GM19043 (cell line): ENCODE results near the gene RNF5.
"Not testable (repeated sequence)": the region's sequence is repeated elsewhere in the genome, so short reads cannot be mapped to it uniquely, and the experiment has no call there.

ENCODE experiments used
- ATAC-seq: cut with Tn5 transposase; IDR thresholded peaks from one replicate; pipeline ENCODE4 v1.9.1; 2021; ENCODE audit warnings: low read depth; ENCODE audit not compliant: unreplicated experiment

The RNF5 gene, protein sequence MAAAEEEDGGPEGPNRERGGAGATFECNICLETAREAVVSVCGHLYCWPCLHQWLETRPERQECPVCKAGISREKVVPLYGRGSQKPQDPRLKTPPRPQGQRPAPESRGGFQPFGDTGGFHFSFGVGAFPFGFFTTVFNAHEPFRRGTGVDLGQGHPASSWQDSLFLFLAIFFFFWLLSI

DNA sequence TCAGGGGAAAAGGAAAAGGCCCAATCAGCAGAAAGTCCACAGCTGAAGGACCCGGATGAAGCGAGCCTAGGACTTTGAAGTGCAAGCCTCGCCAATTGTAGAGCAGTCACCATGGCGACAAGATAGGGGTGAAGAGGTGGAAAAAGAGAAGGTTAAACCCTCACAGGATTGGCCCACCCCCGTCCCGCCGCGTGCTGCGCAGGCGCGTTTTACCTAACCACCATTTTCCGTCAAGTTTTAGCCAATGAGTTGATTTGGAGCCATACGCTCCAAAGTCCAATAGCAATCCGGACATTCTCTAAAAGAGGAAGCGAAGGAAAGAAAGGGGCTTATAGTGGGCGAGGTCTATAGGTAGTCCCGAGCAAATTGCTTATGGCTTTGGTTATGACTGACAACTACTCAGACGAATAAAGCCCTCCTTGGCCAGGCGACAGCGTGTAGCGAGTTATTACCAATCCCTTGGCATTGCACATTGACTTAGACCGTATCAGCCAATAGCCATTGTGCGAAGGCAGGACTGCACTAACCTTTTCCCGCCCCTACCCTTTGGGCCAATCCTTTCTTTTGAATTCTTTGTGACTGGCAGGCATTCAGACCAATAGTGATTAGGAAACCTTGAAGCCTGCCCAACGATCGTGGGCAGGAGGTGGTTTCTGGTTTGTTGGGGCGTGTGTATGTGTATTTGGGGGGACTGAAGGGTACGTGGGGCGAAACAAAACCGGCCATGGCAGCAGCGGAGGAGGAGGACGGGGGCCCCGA lies at the start of gene RNF5:
Gene RNF5 (plus strand): TSS at position 618 of the 759 bp plus-strand sequence. CDS start 107 bp downstream, at position 725.
- peak; percentile 72 for ATAC-seq

DNA sequence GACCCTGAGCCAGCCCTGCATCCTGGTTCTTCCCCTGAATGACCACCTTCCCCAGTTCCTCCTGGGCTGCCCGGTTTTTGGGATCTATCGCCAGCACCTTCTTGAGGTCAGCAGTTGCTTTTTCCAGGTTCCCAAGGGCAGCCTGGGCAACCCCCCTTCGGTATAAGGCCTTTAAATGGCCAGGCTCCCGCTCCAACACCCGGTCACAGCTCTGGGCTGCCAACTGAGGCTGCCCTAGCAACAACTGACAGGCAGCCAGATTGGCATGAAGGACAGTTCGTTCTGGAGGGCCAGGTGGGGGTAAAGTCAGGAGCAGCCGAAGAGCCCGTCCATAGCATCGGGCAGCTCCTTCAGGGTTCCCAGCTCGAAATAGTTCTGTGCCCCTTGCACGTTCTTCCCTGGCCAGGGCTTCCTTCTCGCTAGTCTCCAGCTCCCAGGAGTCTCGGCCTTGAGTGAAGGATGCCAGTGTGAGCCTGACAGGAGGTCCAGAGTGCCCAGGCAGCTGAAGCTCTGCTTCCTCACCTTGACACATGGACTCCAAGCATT lies 49.4 kb upstream of the RNF5 start:
- ATAC-seq, result no peak

DNA sequence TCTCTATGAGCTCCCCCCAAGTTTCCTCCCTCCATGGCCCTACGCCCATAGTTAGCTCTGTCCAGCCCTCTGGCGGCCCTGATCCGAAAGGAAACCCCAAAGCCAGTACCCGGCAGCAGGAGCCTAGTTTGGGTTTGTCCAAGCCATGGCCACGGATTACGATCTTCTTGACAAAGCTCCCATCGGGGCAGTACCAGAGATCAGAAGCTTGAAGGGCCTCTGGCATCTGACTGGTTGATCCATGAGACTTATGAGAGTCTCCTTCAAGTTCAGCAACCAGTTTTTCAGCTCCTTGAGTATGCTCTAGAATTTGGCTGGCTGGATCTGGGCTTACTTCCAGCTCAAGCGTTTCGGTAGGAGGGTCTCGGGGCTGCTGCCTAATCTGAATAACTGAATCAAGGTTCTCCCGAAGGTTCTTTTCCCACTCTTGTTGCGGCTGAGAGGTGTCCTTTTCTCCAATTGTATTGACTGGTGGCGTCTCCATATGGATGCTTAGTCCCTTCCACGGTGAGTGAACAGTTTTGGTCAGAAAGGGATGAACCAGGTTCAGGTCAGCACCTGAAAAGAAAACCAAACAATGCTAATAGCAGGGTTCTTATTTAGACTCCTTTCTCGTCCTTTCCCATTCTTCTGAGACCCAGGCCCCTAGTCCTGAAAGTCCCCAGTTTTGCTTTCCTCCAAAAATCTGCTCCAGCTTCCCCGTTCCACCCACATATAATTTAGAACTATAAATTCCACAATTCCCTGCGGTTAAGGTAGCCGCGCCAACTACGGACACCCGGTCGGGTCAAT lies 48.7 kb upstream of the RNF5 start:
- ATAC-seq, result no peak

DNA sequence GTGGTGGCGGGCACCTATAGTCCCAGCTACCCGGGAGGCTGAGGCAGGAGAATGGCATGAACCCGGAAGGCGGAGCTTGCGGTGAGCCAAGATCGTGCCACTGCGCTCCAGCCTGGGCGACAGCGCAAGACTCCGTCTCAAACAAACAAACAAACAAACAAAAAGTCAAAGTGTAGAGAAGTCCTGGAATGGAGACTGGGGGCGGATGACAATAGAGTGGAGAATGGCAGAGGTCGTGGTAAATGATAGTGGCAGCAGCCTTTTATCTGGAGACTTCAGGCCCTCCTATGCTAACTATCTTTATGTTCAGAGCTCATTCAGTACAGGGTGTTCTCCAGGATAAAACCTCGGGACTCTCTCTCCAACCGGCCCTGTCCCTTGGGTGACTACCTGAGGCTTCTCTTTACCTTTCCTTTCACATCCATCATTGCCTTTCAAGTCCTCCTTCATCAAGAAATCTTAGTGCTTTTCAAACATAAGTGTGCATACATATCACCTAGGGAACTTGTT lies 46.7 kb upstream of the RNF5 start:
- no peak for ATAC-seq

DNA sequence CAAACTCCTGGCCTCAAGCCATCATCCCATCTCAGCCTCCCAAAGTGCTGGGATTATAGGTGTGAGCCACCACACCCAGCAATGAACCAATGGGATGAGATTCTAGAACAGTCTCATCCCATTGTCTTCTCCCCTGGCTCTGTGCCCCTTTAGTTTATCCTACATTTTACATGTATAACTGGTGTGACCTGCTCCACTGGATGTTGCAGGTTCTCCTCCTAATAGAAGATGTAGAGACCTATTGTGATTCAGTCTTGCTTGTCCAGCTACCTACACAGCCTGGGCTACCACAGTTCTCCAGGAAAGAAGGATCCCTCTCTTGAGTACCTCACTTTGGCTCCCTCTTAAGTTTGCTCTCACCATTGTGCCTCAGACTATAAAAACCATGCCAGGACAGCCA lies 46.1 kb upstream of the RNF5 start:
- no peak for ATAC-seq

DNA sequence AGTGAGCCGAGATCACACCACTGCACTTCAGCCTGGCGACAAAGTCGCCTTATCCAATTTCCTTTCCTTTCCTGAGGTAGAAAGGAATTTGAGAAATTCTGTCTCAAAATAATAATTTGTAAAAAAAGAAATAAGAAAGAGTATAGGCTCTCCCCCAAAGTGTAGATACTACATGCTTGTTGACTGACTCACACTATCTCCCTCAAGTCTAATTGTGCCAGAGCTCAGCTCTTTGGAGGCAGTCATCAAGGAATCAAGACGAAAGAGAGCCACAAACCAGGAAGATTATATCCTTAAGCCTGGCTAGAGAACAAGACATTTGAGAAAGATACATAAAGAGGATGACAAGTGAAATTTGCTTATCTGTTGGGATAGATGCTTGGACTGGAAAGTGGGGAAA lies 44.4 kb upstream of the RNF5 start:
- ATAC-seq, result no peak

DNA sequence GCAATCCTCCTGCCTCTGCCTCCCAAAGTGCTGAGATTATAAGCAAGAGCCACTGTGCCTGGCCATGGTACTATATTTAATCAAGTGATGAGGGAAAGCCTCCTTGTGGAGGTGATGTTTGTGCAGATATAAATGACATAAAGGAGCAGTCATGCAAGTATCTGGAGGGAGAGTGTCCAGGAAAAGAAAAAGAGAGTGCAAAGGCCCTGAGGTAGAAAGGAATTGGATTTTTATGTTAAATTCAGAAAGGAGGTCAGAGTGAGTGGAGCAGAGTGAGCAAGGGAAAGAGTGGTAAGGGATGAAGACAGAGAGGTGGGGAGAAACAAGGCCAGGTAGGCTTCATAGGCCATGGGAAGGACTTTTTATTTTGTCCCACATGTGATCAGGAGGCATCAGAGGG lies 40.8 kb upstream of the RNF5 start:
- no peak for ATAC-seq

DNA sequence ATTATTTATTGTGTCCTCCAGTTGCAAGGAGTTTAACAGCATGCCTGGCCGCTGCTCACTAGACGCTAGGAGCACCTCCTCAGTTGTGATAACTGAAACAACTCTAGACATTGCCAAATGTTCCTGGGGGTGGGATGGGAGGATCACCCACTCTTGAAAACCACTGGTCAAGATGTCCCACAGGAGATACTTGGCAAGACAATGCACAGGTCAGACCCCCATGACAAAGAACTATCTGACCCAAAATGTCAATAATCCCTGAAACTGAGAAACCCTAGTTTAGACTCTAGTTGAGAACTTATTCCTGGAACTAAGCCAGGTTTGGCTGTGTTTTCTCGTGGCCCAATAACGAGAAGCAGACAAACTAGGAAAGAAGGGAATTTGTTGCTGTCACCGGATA lies 38.6 kb upstream of the RNF5 start:
- ATAC-seq, result no peak

DNA sequence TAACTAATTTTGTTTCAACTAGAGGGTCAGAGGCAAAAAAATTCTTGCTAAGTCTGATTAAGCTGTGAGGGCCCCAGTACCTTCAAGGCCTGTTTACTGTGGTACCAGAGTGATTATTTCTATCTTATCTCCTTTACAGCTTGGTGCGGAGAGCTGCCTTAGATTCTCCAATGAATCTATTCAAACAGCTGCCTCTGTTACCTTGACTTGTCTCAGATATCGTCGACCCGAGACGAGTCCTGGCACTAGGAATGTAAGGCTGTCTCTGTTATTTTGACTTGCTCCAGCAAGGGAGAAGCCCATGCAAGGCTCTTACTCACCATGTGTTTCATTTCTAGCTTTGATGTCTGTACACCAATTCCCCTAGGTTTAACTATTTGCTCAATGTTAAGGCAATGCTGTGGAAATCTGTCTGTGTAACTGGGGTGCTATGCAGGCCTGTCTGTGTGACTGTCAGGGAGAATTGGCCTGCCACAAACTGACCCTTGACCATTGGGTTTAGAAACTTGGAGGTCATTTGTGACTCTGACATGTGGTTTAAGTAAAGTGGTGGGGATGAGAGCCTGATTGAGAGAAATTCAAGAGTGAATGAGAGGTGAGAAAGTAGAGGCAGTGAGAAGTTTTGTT lies 37.7 kb upstream of the RNF5 start:
- no peak for ATAC-seq

DNA sequence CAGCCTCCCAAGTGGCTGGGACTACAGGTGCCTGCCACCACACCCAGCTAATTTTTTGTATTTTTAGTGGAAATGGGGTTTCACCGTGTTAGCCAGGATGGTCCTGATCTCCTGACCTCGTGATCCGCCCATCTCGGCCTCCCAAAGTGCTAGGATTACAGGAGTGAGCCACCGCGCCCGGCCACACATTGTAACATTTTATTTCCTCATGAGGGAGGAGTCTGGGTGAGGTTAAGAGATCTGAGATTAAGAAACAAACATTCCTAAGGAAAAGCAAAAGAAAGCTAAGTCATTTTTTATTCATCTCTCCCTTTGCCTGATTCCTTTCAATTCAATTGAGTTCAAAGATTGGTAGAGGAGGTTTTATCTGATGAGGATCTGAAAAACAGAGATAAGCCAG lies 34.0 kb upstream of the RNF5 start:
- ATAC-seq, result not testable (repeated sequence)

DNA sequence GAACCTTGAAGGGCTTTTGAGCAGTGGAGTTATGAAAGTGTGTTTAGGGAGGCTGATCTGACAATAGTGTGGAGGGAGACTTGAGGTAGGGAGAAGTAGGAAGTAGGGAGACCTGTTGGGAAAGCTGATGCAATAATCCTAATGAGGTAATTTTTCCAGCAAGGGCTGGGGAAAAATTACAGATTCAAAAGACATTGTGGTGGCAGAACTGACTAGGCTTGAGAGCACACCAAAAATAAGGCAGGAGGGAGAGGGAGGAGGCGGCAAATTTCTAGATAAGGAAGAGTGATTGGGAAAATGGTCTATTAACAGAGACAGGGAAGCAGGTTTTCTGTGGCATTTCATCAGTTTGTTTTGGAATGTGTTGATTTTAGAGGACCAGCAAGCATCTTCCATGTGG lies 31.9 kb upstream of the RNF5 start:
- ATAC-seq, result no peak

DNA sequence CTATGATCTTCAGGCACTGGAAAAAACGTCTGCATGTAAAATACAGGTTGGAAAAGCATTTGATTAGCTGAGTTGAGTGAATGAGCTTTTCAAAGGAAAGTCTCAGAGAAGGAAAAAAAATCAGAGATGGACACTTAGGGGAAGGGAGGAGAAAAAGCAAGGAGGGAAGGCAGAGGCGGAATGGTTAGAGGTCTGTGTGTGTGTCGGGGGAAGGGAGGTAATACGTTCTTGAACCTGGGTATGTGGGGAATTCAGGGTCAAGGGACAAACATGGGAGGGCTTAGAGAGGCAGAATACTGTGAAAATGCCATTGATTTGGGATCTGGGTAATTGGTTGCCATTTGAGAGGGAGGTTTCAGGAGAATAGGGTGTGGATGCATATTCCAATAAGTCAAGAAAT lies 31.5 kb upstream of the RNF5 start:
- ATAC-seq, result no peak

DNA sequence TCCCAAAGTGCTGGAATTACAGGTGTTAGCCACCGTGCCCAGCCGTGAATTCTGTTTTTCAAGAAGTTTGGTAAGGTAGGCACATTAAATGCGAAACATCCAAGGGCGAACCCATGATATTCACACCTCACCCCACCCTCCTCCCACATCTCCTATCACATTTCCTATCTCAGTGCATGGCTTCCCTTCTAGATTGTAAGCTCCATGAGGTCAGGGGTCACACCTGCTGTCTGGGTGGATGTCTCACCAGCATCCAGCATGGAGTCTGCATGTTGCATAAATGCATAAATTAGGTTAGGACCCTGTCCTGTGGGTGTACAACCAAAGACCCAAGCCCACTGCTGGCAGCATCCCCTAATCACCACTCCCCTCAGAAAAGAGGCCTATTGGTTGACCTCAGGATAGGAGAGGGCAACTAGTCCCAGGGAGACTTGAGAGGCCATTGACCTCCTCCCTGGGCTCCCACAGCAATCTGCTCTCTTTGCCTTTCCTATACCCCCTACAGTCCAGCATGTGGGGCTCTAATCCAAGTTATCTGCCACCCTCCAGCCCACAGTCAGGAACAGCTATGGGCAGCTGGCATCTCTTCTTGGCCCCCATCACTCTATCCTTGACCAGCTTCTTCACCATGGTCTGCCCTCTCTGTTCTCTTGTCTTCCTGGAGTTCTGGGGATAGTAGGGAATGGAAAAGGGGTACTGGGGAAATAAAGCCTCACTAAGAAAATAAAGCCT lies 30.6 kb upstream of the RNF5 start:
- no peak for ATAC-seq

DNA sequence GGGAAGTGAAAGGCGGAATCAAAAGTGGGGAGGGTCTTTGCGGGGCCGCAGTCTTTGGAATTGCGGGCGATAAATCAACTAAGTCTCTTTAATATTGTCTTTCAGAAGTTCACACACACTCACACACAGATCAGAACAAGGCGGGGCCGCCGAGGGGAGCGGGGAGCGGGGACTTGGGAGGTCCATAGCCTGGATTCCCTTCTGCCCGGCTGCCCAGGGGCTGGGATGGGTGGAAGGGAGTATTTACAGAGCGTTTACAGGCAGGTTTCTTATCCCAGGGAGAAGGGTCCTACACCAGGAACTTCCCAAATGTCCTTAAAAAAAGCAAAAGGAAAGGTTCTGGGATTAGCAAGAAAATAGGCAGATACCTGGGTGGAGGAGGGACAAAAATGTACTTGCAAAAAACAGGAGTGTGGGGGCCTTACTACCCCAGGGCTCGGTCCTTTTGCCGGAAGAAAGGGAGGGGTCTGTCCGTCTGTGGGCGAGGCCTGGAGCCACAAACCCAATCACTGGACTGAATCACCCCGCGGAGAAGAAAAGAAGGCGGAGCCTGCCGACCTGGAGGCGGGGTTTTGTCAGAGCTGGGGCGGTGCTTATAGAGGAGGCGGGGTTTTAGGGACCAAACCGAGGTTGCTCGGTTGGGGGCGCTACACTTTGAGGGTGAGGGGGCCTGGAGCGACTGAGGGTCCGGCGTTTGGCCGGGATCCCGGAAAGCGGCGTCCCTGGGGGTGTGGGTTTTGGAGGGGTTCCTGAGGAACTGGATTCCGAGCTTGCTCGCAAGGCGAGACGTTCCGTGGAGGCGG lies 29.7 kb upstream of the RNF5 start:
- ATAC-seq, result no peak

DNA sequence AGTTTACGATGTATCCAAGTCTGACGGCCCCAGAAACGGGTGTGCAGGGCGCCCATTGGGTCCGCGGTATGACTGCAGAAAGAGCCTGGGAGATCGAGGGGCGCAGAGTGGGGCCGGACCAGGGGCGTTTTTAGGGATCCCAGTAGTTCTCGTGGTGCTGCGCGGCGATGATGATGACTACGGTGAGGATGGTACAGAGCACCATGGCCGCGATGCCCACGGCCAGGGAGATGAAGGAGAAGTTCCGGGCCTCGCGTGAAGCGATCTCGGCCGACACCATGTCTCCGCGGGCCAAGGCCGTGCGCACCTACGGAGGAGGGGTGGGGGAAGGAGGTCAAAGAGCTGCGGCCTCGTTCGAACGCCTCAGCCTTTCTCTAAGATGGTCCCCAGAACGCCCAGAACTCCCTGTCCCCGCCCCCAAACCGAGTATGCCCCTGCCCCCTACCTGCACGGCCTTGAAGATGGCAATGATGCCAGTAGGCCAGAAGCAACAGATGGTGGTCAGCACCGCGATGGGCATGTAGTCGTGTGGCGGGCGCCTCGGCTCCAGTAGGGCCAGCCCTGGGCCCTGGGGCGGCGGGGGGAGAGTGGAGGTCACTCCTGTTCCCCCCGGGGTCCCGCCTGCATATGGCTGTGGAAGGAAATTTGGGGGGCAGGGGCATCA lies 29.0 kb upstream of the RNF5 start:
- ATAC-seq, result no peak

DNA sequence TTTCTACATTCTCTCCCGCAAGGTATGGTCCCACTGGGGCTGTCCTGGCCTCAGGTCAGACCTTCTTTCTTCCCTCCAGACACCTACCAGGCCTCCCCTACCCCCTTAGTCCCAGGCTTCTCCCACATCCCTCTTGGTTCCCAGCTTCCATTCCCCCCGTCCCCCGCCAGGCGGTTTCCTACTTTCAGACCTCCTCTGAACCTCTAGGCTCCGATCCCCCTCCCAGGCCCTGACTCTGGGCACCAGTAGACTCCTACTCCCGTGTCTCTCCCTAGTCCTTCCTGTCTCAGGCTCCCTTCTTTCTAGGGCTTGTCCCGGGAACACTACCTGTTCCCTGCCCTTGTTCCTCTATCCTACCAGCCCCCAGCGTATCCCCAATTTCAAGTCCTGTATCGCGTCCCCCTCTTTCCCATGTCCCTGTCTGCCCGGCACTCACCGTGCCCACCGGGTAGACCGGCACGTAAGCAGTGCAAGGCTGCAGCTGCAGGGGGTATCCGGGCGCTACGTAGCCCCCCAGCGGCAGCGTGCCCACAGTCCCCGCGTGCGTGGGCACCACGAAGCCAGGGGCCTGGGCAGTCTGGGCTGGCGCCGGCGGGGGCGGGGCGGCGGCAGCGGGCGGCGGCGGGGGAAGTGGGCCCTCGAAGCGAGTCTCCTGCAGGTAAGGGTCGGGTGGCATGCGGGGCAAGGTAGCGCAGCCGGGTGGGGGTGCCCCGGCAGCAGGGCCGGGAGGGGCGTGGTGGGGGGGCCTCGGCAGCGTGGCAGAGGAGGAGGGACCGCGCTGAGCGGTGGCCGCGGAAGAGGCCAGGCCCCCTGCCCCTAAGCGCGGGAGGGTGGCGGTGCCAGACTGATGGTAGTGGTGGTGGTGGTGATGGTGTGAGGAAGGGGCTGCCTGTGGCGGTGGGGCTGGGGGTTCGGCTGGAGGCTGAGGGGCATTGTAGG lies 28.0 kb upstream of the RNF5 start:
- ATAC-seq, result no peak

DNA sequence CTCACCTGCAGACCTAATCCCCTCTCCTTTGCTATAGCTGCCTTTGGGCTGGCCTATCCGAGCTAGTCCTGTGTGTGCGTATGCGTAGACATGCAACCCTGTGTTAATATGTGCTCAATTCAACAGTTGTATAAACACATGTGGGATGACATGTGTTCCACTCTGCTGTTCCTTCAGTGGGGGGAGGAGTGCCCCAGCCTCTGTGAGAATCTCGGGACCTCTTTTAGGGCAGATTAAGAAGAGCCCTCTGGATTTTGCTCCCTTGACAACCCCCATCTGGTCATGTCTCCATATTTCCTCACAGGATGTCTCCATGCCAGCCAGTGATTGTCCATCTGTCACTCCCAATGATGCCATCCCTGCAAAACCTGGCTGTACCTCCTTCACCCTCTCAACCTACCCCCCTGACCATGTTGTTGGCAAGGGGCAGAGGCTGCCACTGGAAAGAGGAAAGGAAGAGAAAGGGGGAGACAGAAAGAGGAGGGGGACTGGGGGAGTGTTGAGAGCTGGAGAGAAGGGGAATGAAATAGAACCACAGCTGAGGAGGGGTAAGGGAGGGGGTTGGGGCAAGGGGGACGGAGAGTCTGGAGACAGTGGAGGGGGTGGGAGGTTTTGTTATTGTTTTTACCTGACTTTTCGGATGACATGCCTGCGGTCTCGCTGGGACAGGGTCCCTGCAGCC lies 26.9 kb upstream of the RNF5 start:
- ATAC-seq, result no peak
